ENCODE data around the gene DNAH6. TPM values are rescaled to one million over a fixed set of nuclear protein-coding genes. Genes with fewer than 3 reads are reported as not detected.

The DNAH6 gene
- total and polyA plus RNA-seq, 10 of the 15 experiments (the other 5 are each of a cell fraction or from before 2014, with no cell fraction given): 0.07 to 1.0 (median 0.29) TPM

- no TSS peak for BruUV-seq (replicated peaks)
- ChIA-PET SMC1A (ENCODE audit: uncharacterized antibody, unreplicated experiment) (no interaction called here), RAD21 (ENCODE audit: unreplicated experiment) (no interaction called here), POLR2A (no interaction called here), CTCF (no interaction called here)
- 24% methylated on average over 1 of the region's 1 CpG for WGBS (ENCODE audit: insufficient coverage, insufficient replicate concordance, low lambda C conversion rate, missing lambda C conversion rate)
- Histone ChIP-seq H2AFZ (ENCODE audit: control insufficient read depth, low read depth, low read length) (no peak overlapping the region), H3K27me3 (replicated peaks in 1 of 2; ENCODE audit: control insufficient read depth in 2 of 2, insufficient read depth in 2 of 2, low read length in 1 of 2) (no peaks in the 10 kb centered on the region), H3K4me2 (ENCODE audit: control insufficient read depth, insufficient read depth) (no peak overlapping the region), H3K4me1 (ENCODE audit: control insufficient read depth, insufficient read depth, low read length) (no peaks in the 10 kb centered on the region), H3K4me3 (no peak overlapping the region), H4K20me1 (ENCODE audit: control insufficient read depth, insufficient read depth) (no peaks in the 10 kb centered on the region), H3K27ac (ENCODE audit: control insufficient read depth, insufficient read depth) (no peak overlapping the region), H3K9ac (ENCODE audit: control insufficient read depth, insufficient read depth, low read length) (no peak overlapping the region), H3K36me3 (ENCODE audit: control insufficient read depth in 2 of 2, insufficient read depth in 2 of 2, low read length in 1 of 2) (no peaks in the 10 kb centered on the region), H3K79me2 (ENCODE audit: control insufficient read depth, insufficient read depth, low read length) (no peaks in the 10 kb centered on the region), H3K9me3 (replicated peaks; ENCODE audit: control insufficient read depth, insufficient read depth, low read length) (no peaks in the 10 kb centered on the region)
- ATAC-seq (no peak), DNase-seq (ENCODE audit: low read depth, low spot score) (no peak), FAIRE-seq (no peak)
- intact Hi-C loops (cut with micrococcal nuclease; ENCODE audit: unreplicated experiment) (no loop called here), in situ Hi-C loops (cut with MboI) (no loop called here)
- TF ChIP-seq SREBF2 (IDR thresholded peaks at IDR 0.05; ENCODE audit: low read length) (no peak), TCF7 (IDR thresholded peaks at IDR 0.05; ENCODE audit: borderline replicate concordance) (no peak), ZBED1 (IDR thresholded peaks at IDR 0.05; ENCODE audit: borderline replicate concordance) (no peak), SPI1 (IDR thresholded peaks at IDR 0.05; ENCODE audit: borderline replicate concordance, insufficient read depth, low read depth, low read length) (no peak), JUNB (IDR thresholded peaks at IDR 0.05) (no peak), RCOR1 (conservative IDR thresholded peaks at IDR 0.05; ENCODE audit: low read depth, low read length) (no peak)
- TF ChIP-seq, protein P1, sequence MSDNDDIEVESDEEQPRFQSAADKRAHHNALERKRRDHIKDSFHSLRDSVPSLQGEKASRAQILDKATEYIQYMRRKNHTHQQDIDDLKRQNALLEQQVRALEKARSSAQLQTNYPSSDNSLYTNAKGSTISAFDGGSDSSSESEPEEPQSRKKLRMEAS (IDR thresholded peaks at IDR 0.05; ENCODE audit: low read depth, low read length): no peak
These were observed 16.0 kb downstream of the DNAH6 start for GRCh38 chr2:84532291-84532690.

- Histone ChIP-seq H3K9ac (ENCODE audit: control insufficient read depth, insufficient read depth, low read length) (no peak overlapping the region), H4K20me1 (ENCODE audit: control insufficient read depth, insufficient read depth) (no peaks in the 10 kb centered on the region), H3K27me3 (replicated peaks in 1 of 2; ENCODE audit: control insufficient read depth in 2 of 2, insufficient read depth in 2 of 2, low read length in 1 of 2) (no peaks in the 10 kb centered on the region), H3K79me2 (ENCODE audit: control insufficient read depth, insufficient read depth, low read length) (no peaks in the 10 kb centered on the region), H2AFZ (ENCODE audit: control insufficient read depth, low read depth, low read length) (no peak overlapping the region), H3K4me1 (ENCODE audit: control insufficient read depth, insufficient read depth, low read length) (no peaks in the 10 kb centered on the region), H3K4me3 (no peak overlapping the region), H3K27ac (ENCODE audit: control insufficient read depth, insufficient read depth) (no peak overlapping the region), H3K36me3 (ENCODE audit: control insufficient read depth in 2 of 2, insufficient read depth in 2 of 2, low read length in 1 of 2) (no peaks in the 10 kb centered on the region), H3K9me3 (replicated peaks; ENCODE audit: control insufficient read depth, insufficient read depth, low read length) (no peaks in the 10 kb centered on the region), H3K4me2 (ENCODE audit: control insufficient read depth, insufficient read depth) (no peak overlapping the region)
- no TSS peak for BruUV-seq (replicated peaks)
- ChIA-PET POLR2A (no interaction called here), SMC1A (ENCODE audit: uncharacterized antibody, unreplicated experiment) (interaction anchor here (1.9 kb wide), 1 partner anchor 14 kb away, joined by 5 read pairs; no protein-coding TSS in a partner anchor), RAD21 (ENCODE audit: unreplicated experiment) (no interaction called here), CTCF (no interaction called here)
- intact Hi-C loops (cut with micrococcal nuclease; ENCODE audit: unreplicated experiment) (no loop called here), in situ Hi-C loops (cut with MboI) (no loop called here)
- DNase-seq (ENCODE audit: low read depth, low spot score) (no peak), ATAC-seq (no peak), FAIRE-seq (no peak)
- 4% methylated on average over 3 of the region's 3 CpGs for WGBS (ENCODE audit: insufficient coverage, insufficient replicate concordance, low lambda C conversion rate, missing lambda C conversion rate)
- TF ChIP-seq ELK1 (IDR thresholded peaks at IDR 0.05; ENCODE audit: low read depth, low read length) (no peak), YY1 (IDR thresholded peaks at IDR 0.05; ENCODE audit: low read depth, low read length) (no peak), RELB (IDR thresholded peaks at IDR 0.05; ENCODE audit: low read depth) (no peak), SMAD1 (IDR thresholded peaks at IDR 0.05; ENCODE audit: low read depth, partially characterized antibody) (no peak), FOXM1 (IDR thresholded peaks at IDR 0.05; ENCODE audit: low read depth, low read length) (no peak), STAT1 (conservative IDR thresholded peaks at IDR 0.05) (no peak), BHLHE40 (IDR thresholded peaks at IDR 0.05; ENCODE audit: borderline replicate concordance in 1 of 2, low read depth in 2 of 2, low read length in 1 of 2) (no peak), RBBP5 (conservative IDR thresholded peaks at IDR 0.05) (no peak), NBN (IDR thresholded peaks at IDR 0.05) (no peak), KLF5 (IDR thresholded peaks at IDR 0.05; ENCODE audit: partially characterized antibody) (no peak), SMAD5 (IDR thresholded peaks at IDR 0.05; ENCODE audit: low read depth) (no peak), PAX8 (IDR thresholded peaks at IDR 0.05) (no peak)
These were observed 17.9 kb downstream of the DNAH6 start for GRCh38 chr2:84534225-84534624.

Data from GM12878 (cell line).